ENCODE measurements around the gene SLX4IP. TPM values are rescaled to one million over a fixed set of nuclear protein-coding genes. Genes with fewer than 3 reads are reported as not detected.
"Not testable (repeated sequence)": the region's sequence is repeated elsewhere in the genome, so short reads cannot be mapped to it uniquely, and the experiment has no call there.

The SLX4IP gene
- total RNA-seq, 1 experiment from 2014 or later = 7.0 TPM

- DNase-seq (ENCODE audit: low read depth) = peak; percentile 96
These were observed 169.1 kb downstream of the SLX4IP start for GRCh38 chr20:10603971-10604864.

- DNase-seq (ENCODE audit: low read depth) = peak; percentile 58
These were observed 169.8 kb downstream of the SLX4IP start for GRCh38 chr20:10604865-10605440.

GRCh38 chr20:10605547-10606195 is 170.6 kb downstream of the SLX4IP start:
- no peak for DNase-seq (ENCODE audit: low read depth)

GRCh38 chr20:10609276-10609675 is 174.2 kb downstream of the SLX4IP start:
- DNase-seq (ENCODE audit: low read depth) = peak; percentile 62

GRCh38 chr20:10609770-10610169 is 174.7 kb downstream of the SLX4IP start:
- DNase-seq (ENCODE audit: low read depth) = no peak

- no peak for DNase-seq (ENCODE audit: low read depth)
These were observed 175.1 kb downstream of the SLX4IP start for GRCh38 chr20:10610251-10610650.

GRCh38 chr20:10611357-10611756 is 176.3 kb downstream of the SLX4IP start:
- peak; percentile 63 for DNase-seq (ENCODE audit: low read depth)

- DNase-seq (ENCODE audit: low read depth) = not testable (repeated sequence)
These were observed 178.3 kb downstream of the SLX4IP start for GRCh38 chr20:10613426-10613825.

GRCh38 chr20:10613911-10614310 is 178.8 kb downstream of the SLX4IP start:
- no peak for DNase-seq (ENCODE audit: low read depth)

GRCh38 chr20:10616212-10616611 is 181.1 kb downstream of the SLX4IP start:
- DNase-seq (ENCODE audit: low read depth) = no peak

GRCh38 chr20:10617549-10618133 is 182.5 kb downstream of the SLX4IP start:
- not testable (repeated sequence) for DNase-seq (ENCODE audit: low read depth)

GRCh38 chr20:10618611-10619245 is 183.6 kb downstream of the SLX4IP start:
- DNase-seq (ENCODE audit: low read depth) = no peak

- peak; percentile 88 for DNase-seq (ENCODE audit: low read depth)
These were observed 184.3 kb downstream of the SLX4IP start for GRCh38 chr20:10619427-10619826.

- no peak for DNase-seq (ENCODE audit: low read depth)
These were observed 186.0 kb downstream of the SLX4IP start for GRCh38 chr20:10621149-10621548.

GRCh38 chr20:10622657-10623418 is 187.7 kb downstream of the SLX4IP start:
- DNase-seq (ENCODE audit: low read depth) = no peak

- no peak for DNase-seq (ENCODE audit: low read depth)
These were observed 190.5 kb downstream of the SLX4IP start for GRCh38 chr20:10625641-10626040.

- no peak for DNase-seq (ENCODE audit: low read depth)
These were observed 191.8 kb downstream of the SLX4IP start for GRCh38 chr20:10626896-10627295.

- DNase-seq (ENCODE audit: low read depth) = no peak
These were observed 195.0 kb downstream of the SLX4IP start for GRCh38 chr20:10629946-10630650.

GRCh38 chr20:10631126-10631525 is 196.0 kb downstream of the SLX4IP start:
- no peak for DNase-seq (ENCODE audit: low read depth)

Measured in LHCN-M2 (cell line).